GM19372 (cell line): ENCODE data around the gene DEAF1.
"Not testable (repeated sequence)": the region's sequence is repeated elsewhere in the genome, so short reads cannot be mapped to it uniquely, and the experiment has no call there.

Experiments
- ATAC-seq: cut with Tn5 transposase; IDR thresholded peaks from one replicate; pipeline ENCODE4 v1.9.1; 2021; ENCODE audit warnings: mild to moderate bottlenecking, low read depth, moderate library complexity; ENCODE audit not compliant: unreplicated experiment

DEAF1 gene, protein sequence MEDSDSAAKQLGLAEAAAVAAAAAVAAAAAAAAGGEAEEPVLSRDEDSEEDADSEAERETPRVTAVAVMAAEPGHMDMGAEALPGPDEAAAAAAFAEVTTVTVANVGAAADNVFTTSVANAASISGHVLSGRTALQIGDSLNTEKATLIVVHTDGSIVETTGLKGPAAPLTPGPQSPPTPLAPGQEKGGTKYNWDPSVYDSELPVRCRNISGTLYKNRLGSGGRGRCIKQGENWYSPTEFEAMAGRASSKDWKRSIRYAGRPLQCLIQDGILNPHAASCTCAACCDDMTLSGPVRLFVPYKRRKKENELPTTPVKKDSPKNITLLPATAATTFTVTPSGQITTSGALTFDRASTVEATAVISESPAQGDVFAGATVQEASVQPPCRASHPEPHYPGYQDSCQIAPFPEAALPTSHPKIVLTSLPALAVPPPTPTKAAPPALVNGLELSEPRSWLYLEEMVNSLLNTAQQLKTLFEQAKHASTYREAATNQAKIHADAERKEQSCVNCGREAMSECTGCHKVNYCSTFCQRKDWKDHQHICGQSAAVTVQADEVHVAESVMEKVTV

DNA sequence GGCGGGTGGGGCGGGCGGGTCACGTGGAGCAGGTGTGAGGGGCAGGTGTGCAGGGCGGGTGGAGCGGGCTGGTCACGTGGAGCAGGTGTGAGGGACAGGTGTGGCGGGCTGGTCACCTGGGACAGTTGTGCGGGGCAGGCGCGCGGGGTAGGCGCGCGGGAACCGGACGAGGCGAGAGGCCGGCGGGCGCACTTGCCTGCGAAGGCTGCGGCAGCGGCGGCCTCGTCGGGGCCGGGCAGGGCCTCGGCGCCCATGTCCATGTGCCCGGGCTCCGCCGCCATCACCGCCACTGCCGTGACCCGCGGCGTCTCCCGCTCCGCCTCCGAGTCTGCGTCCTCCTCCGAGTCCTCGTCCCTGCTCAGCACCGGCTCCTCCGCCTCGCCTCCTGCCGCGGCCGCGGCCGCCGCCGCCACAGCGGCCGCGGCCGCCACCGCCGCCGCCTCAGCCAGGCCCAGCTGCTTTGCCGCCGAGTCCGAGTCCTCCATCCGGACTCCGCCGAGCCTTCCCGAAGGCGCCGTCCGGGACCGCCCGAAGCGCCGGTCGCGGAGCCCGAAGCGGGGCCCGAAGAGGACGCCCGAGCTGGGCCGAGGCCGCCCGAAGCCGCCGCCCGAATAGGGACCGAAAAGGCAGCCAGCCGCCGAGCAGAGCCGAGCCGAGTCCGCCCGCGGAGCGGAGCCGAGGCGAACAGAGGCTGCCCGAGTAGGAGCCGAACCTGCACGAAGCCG, at the start of gene DEAF1:
TSS of gene DEAF1 (minus strand) at position 660 of the 725 bp plus-strand sequence. CDS start at position 485, 175 bp downstream.
- ATAC-seq = peak; percentile 67

DNA sequence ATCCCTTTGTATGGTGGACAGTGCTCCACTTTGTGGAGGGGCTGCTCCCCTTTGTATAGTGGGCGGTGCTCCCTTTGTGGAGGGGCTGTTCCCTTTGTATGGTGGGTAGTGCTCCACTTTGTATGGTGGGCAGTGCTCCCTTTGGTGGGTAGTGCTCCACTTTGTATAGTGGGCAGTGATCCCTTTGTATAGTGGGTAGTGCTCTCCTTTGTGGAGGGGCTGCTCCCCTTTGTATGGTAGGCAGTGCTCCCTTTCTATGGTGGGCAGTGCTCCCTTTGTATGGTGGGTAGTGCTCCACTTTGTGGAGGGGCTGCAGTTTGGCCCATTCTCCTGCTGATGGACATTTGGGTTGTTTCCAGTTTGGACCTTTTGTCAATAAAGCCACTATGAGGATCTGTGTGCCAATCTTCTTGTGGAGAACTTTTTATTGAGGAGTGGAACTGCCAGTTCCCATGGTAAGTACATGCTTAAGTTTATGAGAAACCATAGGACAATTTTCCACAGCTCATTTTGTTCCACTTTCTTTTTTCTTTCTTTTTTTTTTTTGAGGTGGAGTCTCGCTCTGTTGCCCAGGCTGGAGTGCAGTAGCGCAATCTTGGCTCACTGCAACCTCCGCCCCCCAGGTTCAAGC, 47.7 kb upstream of the DEAF1 start:
- ATAC-seq = no peak

DNA sequence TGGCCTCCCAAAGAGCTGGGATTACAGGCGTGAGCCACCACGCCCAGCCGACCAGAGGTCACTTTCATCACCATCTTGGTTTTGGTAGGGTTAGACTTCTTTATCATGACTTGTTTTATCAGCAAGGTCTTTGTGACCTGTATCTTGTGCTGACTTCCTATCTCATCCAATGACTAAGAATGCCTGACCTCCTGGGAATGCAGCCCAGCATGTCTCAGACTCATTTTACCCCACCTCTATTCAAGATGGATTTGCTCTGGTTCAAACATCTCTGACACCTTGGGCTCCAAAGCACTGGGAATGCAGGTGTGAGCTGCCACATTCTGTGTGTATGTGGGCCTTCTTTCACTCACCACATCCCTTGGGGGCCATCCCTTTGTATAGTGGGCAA, 47.1 kb upstream of the DEAF1 start:
- ATAC-seq = no peak

DNA sequence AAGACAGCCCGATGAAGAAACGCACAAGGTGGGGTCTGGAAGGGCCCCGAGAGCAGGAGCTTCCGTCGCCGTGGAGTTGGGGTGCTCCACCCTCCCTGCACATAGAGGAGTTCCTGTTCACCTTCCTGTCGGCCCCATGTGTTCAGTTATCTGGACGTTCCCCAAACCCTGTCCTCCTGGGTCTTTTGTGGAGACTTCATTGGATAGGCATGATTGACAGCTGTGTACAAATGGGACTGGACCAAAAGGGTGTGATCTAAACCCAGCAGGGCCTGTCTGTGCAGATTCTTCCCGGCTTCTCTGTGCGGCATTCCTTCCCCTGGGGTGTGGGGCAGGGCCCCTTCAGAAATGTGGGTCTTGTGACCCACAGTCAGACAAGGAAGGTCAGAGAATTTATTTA, 42.9 kb upstream of the DEAF1 start:
- ATAC-seq = not testable (repeated sequence)

DNA sequence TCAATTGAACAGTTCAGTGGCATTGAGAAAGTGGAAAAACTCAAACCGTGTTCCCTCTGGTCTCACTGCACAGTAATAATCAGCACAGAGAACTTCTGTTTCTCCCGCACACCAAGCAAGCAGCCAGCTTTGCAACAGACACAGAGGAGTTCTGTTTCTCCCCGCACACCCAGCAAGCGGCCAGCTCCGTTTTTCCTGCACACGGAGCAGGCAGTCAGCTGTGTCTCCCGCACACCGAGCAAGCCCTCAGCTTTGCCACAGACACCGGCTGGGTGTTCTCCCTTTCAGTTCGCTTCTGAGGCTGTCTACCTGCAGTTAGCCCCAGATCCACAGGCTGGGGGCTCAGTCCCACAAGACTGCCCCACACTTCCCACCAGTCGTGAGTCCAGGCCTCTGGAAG, 42.3 kb upstream of the DEAF1 start:
- ATAC-seq = no peak

DNA sequence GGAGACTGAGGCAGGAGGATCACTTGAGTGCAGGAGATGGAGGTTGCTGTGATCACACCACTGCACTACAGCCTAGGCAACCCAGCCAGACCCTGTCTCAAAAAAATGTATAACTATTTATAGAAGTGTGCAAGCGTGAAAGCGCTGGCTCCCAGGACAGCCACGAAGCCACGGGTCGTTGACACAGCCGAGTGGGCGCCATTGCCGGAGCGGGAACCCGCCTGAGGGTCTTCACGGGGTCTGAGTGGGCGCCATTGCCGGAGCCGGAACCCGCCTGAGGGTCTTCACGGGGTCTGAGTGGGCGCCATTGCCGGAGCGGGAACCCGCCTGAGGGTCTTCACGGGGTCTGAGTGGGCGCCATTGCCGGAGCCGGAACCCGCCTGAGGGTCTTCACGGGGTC, 39.5 kb upstream of the DEAF1 start:
- not testable (repeated sequence) for ATAC-seq

DNA sequence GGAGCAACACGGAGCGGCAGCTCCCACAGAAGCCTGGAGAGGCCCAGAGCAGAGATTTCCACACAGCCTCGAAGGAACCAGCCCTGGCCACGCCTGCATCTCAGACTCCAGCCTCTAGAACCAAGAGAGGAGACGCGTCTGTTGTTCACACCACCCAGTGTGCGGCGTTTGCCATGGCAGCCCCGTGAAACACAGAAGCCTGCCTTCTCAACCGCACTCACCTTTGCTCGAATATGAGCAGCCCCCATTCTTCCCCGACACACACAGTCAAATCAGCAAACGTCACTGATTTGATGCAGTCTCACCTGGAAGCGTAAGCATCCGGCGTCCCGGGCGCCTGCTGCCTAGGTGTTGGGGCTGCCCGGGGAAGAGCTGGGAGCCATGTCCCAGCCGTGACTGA, 38.0 kb upstream of the DEAF1 start:
- no peak for ATAC-seq

DNA sequence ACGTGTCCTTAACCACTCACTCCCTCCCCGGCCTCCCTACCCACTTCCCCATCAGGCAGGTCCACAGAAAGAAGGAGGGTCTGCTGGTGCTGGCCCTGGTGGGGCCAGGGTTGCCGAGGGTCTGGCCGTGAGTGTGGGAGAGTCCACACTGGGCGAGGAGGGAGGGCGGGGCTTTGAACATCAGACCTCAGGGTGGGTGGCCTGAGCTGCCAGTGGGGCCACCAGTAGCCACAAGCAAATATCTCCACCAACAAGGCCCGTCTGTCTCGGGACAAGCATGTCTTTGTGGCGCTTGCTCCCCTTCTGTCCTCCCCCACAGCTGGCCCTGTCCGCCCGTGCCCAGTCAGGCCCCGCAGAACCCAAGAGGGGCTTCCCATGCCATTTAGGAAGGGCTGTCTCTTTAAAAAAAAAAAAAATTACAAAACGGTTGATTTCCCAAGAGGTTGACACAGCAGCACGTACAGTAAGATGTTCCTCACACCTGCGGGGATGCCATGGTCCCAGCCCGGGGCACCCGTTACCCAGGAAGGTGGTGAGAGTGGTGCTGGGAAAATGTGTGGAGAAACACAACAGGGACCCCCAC, 34.6 kb upstream of the DEAF1 start:
- ATAC-seq = no peak

DNA sequence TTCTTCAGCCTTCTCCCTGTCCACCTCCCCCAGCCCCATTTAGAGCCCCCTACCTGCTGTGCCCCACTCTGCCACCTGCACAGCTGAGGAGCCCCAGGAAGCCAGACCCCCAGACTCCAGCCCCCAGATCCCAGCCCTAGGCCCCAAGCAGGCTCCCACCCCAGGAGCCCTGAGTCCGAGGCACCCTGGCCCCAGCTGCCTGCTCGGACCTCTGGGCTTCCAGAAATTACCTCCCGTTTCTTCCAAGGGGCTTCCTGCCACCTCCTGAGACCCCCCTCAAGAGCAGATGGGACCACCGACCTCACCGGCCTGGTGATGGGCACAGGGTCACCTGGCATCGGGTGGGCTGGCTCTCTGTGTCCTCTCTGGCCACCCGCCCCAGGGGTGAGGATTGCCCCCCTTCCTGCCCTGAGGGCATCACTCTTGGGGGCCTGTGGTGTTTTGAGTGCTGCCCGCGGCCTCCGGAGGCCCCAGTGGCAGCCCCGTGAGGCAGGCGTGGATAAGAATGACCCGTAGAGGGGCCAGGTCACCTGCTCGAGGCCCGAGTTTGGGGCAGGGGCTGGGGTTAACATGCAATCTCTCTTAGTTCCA, 34.0 kb upstream of the DEAF1 start:
- ATAC-seq = no peak

DNA sequence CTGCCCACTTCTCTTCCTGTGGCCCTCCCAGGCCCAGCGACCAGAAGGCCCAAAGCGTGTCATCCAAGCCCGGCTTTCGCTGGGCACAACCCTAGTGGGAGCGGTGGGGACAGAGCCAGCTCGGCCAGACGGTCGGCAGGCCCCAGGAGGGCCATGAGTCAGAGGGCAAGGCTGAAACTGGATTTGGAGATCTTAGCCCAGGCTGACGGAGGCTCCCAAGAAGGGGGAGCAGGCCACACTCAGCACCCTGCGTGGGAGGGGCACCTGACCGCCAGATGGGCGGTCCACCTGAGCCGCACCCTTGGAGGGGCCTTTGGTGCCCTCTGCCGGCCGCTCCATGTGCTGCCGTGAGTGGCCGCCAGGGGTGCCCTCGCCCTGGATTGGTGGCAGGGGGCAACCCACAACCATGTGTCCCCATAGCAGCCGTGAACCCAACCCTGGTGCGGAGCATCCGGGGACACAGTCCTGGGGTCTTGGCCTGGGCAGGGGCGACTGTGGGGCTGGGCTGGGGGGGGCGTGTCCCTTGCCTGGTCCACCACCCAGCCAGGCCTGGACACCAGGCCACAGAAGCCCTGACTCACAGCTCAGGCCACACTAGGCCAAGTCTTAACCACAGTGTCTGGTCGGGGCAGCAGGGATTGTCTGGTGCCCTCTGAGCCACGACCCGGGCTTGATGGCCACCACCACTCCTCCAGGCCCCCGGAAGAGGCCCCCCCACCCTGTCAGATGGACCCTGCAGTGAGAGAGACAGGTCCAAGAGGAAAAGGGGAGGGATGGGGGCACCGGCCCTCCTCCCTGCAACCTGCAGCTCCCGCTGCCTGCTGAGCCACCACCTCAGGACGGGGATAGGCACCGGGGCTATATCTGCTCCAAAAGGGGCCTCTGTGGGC, 33.1 kb upstream of the DEAF1 start:
- ATAC-seq = peak; percentile 62

DNA sequence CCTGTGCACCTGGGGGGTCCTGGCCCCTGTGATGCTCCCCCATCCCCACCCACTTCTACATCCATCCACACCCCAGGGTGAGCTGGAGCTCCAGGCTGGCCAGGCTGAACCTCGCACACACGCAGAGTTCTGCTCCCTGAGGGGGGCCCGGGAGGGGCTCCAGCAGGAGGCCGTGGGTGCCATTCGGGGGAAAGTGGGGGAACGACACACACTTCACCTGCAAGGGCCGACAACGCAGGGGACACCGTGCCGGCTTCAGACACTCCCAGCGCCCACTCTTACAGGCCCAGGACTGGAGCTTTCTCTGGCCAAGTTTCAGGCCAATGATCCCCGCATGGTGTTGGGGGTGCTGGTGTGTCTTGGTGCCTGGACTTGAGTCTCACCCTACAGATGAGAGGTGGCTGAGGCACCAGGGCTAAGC, 32.3 kb upstream of the DEAF1 start:
- ATAC-seq = no peak

DNA sequence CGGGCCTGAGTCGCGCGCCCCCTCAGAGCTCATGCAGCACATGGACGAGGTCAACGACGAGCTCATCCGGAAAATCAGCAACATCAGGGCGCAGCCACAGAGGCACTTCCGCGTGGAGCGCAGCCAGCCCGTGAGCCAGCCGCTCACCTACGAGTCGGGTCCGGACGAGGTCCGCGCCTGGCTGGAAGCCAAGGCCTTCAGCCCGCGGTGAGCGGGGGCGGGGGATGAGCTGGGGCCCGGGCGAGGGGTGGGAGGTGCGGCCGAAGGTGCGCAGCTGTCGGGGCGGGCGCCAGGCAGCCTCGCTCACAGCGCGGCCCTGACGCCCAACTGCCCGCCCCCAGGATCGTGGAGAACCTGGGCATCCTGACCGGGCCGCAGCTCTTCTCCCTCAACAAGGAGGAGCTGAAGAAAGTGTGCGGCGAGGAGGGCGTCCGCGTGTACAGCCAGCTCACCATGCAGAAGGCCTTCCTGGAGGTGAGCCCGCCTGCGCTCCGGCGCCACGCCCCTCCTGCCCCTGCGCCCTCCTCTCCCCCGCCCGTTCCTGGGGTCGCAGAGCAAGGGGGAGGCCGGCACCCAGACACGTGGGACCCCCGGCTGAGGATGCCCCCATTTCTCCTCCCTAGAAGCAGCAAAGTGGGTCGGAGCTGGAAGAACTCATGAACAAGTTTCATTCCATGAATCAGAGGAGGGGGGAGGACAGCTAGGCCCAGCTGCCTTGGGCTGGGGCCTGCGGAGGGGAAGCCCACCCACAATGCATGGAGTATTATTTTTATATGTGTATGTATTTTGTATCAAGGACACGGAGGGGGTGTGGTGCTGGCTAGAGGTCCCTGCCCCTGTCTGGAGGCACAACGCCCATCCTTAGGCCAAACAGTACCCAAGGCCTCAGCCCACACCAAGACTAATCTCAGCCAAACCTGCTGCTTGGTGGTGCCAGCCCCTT, 31.5 kb upstream of the DEAF1 start:
- no peak for ATAC-seq

DNA sequence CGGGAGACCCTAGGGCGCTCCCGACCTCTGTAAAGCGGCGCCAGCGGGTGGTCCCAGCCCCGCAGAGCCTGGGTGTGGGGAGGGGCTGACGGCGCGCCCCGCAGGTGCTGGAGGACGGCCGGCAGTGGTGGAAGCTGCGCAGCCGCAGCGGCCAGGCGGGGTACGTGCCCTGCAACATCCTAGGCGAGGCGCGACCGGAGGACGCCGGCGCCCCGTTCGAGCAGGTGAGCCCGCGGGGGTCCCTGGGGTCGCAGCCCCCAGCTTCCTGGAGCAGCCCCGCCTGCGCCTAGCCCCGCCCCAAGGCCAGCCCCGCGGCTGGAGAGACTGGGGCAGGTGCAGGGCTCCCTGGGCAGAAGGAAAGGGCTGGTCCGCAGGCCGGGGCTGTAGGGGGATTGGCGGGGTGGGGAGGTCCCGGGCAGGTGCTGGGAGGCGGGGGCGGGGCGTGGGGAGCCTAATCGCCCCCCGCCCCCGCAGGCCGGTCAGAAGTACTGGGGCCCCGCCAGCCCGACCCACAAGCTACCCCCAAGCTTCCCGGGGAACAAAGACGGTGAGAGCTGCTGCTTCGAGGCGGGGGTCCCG, 30.7 kb upstream of the DEAF1 start:
- no peak for ATAC-seq

DNA sequence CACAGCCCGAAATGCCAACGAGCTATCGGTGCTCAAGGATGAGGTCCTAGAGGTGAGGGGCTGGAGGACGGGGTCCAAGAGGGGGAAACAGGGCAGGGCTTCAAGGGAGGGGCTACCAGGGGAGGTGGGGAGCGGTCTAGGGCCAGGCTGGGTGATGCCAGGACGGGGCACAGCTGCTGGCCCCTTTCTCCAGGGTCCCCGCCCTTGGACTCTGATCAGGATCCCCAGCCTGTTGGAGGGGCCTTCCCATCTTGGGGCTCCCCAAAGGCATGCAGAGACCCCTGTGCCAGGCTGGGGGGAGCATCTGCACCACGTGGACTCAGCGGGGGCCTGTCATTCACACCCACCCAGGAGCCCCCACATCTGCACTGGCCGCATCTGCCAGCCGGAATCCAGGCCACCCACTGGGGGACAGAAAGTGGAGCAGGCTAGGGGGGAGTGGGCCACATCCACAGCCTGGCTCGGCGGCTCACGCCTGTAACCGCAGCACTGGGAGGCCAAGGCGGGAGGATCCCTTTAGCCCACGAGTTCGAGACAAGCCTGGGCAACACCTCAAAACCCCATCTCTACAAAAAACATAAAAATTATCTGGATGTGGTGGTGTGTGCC, 29.9 kb upstream of the DEAF1 start:
- no peak for ATAC-seq

DNA sequence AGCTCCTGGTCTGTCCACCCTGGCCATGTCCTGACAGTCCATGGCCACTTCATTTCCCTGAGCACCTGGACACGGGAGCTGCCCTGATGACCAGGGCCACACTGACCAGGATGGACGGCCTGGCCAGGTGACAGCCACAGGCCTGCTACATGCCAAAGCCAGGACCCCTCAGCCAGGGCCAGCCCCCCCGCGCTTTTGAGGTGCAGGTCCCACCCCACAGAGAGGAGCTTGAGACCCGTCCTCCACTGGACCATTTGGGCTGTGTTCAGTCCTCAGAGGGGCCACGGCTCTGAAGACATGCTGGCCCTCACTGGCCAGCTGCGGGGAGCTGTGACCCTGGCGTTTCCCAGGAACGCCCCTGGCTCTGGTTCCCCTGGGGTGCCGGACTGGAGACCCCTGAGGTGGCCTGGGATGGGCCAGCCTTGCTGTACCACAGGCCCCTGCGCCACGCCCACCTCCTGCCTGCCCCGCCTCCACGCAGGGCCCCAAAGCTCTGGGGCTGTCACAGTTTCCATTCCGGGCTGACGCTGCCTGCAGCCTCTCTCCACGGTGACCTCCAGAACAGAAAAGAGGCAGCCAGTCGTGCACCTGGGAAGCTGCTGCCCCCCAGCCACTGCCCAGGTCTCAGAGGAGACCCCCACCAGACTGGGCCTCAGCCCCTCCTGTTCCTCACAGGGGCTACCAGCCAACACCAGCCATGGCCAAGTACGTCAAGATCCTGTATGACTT, 29.2 kb upstream of the DEAF1 start:
- ATAC-seq = no peak

DNA sequence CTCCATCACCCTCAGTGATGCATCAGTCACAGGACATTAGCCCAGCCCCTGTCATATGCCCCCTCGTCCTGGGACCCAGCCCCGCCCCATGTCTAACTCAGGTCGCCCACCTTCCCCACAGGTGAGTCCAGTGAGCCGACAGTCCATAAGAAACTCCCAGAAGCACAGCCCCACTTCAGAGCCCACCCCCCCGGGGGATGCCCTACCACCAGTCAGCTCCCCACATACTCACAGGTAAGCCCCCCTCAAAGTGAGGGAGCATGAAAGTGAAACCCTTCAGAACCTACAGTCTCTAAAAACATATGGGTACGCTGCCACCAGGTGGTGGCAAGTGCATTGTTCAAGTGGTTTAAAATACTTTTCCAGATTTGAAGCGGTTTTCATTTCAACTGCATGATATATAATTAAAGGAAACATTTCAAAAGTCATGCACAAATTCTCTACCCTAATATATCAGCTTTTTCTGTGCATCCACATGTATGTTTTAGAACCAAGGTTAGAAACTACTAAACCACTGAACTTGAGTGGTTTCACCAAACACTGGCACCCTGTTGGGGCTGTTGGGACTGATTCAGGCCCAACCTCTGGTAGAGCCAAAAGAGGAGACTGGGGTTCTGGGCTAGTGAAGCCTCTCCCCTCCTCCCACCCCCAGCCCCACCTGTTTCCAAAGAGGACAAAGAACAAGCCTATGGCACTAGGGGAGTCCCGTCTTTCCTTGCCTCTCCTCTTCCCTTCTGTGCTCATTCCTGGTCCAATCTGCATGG, 28.3 kb upstream of the DEAF1 start:
- no peak for ATAC-seq
